Neural progenitor cell (in vitro differentiated cells): Measurements from ENCODE around the gene BCL2L13. TPM values are rescaled to one million over a fixed set of nuclear protein-coding genes. Genes with fewer than 3 reads are reported as not detected.

Experiments used
- DNase-seq: peaks from one replicate; pipeline ENCODE4 v3.0.0-alpha.2; 2016; ENCODE audit warnings: low spot score
- H2AFZ ChIP-seq: fragments of 200-600 bp; sonication (generic); replicated peaks from 2 replicates; pipeline ENCODE4 v1.6.1; 2016; ENCODE audit warnings: antibody characterized with exemption
- H3F3A ChIP-seq: fragments of 200-600 bp; sonication (generic); 2 replicates; pipeline ENCODE4 v1.6.1; 2016; ENCODE audit warnings: antibody characterized with exemption, low read depth
- H3K27ac ChIP-seq: fragments of 200-600 bp; sonication (generic); 2 replicates; pipeline ENCODE4 v1.5.1; 2016; ENCODE audit warnings: mild to moderate bottlenecking
- H3K27me3 ChIP-seq: fragments of 200-600 bp; sonication (generic); 2 replicates; pipeline ENCODE4 v1.6.1; 2016; ENCODE audit warnings: mild to moderate bottlenecking, moderate library complexity
- H3K36me3 ChIP-seq: fragments of 200-600 bp; sonication (generic); 2 replicates; pipeline ENCODE4 v1.5.1; 2016
- H3K4me1 ChIP-seq: fragments of 200-600 bp; sonication (generic); 2 replicates; pipeline ENCODE4 v1.6.1; 2016; ENCODE audit warnings: mixed run types
- H3K4me2 ChIP-seq: fragments of 200-600 bp; sonication (generic); 2 replicates; pipeline ENCODE4 v1.6.1; 2016
- H3K4me3 ChIP-seq: fragments of 200-600 bp; sonication (generic); 2 replicates; pipeline ENCODE4 v1.5.1; 2016
- H3K79me2 ChIP-seq: fragments of 200-600 bp; sonication (generic); 2 replicates; pipeline ENCODE4 v1.6.1; 2016; ENCODE audit warnings: low read depth
- H3K9ac ChIP-seq: fragments of 200-600 bp; sonication (generic); 2 replicates; pipeline ENCODE4 v1.6.1; 2016
- H3K9me3 ChIP-seq: fragments of 200-600 bp; sonication (generic); 2 replicates; pipeline ENCODE4 v1.5.1; 2016; ENCODE audit warnings: low read depth
- H4K20me1 ChIP-seq: fragments of 200-600 bp; sonication (generic); 2 replicates; pipeline ENCODE4 v1.6.1; 2016; ENCODE audit warnings: low read depth
- H3K27ac Mint-ChIP-seq: 3 replicates; pipeline ENCODE4 v1.8.0; 2021; ENCODE audit warnings: mixed read lengths
- H3K27me3 Mint-ChIP-seq: 2 replicates; pipeline ENCODE4 v1.8.0; 2022; ENCODE audit warnings: low read depth, mild to moderate bottlenecking, inconsistent platforms, moderate library complexity, mixed read lengths; ENCODE audit not compliant: insufficient read depth
- H3K36me3 Mint-ChIP-seq: 3 replicates; pipeline ENCODE4 v1.8.0; 2021; ENCODE audit warnings: mixed read lengths
- H3K4me1 Mint-ChIP-seq: 3 replicates; pipeline ENCODE4 v1.8.0; 2021; ENCODE audit warnings: mixed read lengths
- H3K4me3 Mint-ChIP-seq: 3 replicates; pipeline ENCODE4 v1.8.0; 2021; ENCODE audit warnings: mild to moderate bottlenecking, moderate library complexity, mixed read lengths
- H3K9me3 Mint-ChIP-seq: 3 replicates; pipeline ENCODE4 v1.8.0; 2020; ENCODE audit warnings: mixed read lengths
- EZH2 ChIP-seq: fragments of 200-600 bp; sonication (generic); IDR thresholded peaks from 2 replicates; pipeline ENCODE4 v1.6.1; 2017; ENCODE audit warnings: antibody characterized with exemption, mild to moderate bottlenecking, moderate library complexity
- EZH2phosphoT487 ChIP-seq: fragments of 200-600 bp; sonication (generic); IDR thresholded peaks from 2 replicates; pipeline ENCODE4 v1.6.1; 2017; ENCODE audit warnings: antibody characterized with exemption
- total RNA-seq: library from RNA; depleted of rRNA; stranded (reverse); fragments of >200 nt; gene quantifications from 2 replicates; pipeline ENCODE4 v1.2.3, GENCODE V29; 2015; ENCODE audit warnings: low replicate concordance
- TF ChIP-seq, protein P1 (sequence below): fragments of 200-600 bp; sonication (generic); IDR thresholded peaks from 2 replicates; pipeline ENCODE4 v1.5.1; 2017; ENCODE audit warnings: antibody characterized with exemption, mild to moderate bottlenecking

Gene BCL2L13
- total RNA-seq, 1 donor from 2014 or later, result 47.7 TPM

DNA sequence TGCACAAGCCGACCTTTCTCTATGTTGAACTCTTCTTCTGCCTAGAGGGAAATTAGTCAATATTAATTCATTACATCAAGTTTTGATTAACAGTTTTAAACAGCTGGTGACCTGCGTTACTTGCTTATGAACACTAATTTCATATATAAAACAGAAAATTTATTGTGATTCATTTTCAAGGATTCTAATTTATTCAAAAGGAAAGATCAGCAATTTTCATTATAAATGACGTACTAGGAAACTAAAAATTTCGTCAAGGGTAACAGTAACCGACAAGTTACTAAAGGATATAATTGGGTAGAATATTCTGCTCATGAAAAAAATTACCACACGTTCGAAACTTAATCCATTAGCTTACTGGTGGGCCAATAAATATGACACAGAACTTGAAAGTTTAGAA lies 25.3 kb upstream of the BCL2L13 start:
- Histone ChIP-seq H4K20me1 (no peaks in the 10 kb centered on the region), H3K9ac (no peak overlapping the region), H3F3A (peaks cover 2% of the 10 kb centered on the region), H3K4me3 (no peak overlapping the region), H3K36me3 (peaks cover 16% of the 10 kb centered on the region), H3K4me1 (no peaks in the 10 kb centered on the region), H3K9me3 (no peaks in the 10 kb centered on the region), H3K27ac (no peak overlapping the region), H3K27me3 (no peaks in the 10 kb centered on the region), H3K4me2 (no peak overlapping the region), H2AFZ (no peak overlapping the region), H3K79me2 (no peaks in the 10 kb centered on the region)
- Mint-ChIP-seq H3K9me3 (no peaks in the 10 kb centered on the region), H3K4me3 (no peak overlapping the region), H3K27me3 (no peaks in the 10 kb centered on the region), H3K27ac (no peak overlapping the region), H3K36me3 (peaks cover 18% of the 10 kb centered on the region), H3K4me1 (no peaks in the 10 kb centered on the region)
- TF ChIP-seq, protein P1, sequence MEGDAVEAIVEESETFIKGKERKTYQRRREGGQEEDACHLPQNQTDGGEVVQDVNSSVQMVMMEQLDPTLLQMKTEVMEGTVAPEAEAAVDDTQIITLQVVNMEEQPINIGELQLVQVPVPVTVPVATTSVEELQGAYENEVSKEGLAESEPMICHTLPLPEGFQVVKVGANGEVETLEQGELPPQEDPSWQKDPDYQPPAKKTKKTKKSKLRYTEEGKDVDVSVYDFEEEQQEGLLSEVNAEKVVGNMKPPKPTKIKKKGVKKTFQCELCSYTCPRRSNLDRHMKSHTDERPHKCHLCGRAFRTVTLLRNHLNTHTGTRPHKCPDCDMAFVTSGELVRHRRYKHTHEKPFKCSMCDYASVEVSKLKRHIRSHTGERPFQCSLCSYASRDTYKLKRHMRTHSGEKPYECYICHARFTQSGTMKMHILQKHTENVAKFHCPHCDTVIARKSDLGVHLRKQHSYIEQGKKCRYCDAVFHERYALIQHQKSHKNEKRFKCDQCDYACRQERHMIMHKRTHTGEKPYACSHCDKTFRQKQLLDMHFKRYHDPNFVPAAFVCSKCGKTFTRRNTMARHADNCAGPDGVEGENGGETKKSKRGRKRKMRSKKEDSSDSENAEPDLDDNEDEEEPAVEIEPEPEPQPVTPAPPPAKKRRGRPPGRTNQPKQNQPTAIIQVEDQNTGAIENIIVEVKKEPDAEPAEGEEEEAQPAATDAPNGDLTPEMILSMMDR, result no peak
- no peak for TF ChIP-seq EZH2
- TF ChIP-seq EZH2phosphoT487, result no peak
- DNase-seq, result no peak

DNA sequence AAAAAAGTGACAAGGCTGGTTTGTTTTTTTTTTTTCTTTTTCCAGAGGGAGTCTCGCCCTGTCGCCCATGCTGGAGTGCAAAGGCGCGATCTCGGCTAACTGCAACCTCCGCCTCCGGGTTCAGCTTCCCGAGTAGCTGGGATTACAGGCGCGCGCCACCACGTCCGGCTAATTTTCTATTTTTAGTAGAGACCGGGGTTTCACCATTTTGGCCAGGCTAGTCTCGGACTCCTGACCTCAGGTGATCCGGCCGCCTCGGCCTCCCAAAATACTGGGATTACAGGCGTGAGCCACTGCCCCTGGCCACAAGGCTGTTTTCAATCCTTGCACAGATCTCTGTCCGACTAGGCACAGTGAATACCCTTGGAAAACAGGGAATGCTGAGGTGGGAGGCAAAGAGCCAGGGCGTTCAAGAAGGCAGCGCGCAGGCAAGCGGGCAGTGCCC lies 10.6 kb upstream of the BCL2L13 start:
- Histone ChIP-seq H3K9ac (peak overlapping the region; percentile 95), H3K36me3 (no peaks in the 10 kb centered on the region), H3K79me2 (peaks cover 67% of the 10 kb centered on the region), H3K27ac (peak overlapping the region; percentile 7), H3K9me3 (no peaks in the 10 kb centered on the region), H3K4me3 (peak overlapping the region; percentile 95), H3K4me2 (peak overlapping the region; percentile 80), H4K20me1 (peaks cover 24% of the 10 kb centered on the region), H3F3A (peaks cover 9% of the 10 kb centered on the region), H3K27me3 (no peaks in the 10 kb centered on the region), H2AFZ (no peak overlapping the region), H3K4me1 (peaks cover 5% of the 10 kb centered on the region)
- peaks cover 3% of the 10 kb centered on the region for H3K27me3 Mint-ChIP-seq
- no peak for DNase-seq
- H3K9me3 Mint-ChIP-seq, result no peaks in the 10 kb centered on the region
- H3K4me3 Mint-ChIP-seq, result peak overlapping the region; percentile 98
- TF ChIP-seq EZH2, result no peak
- TF ChIP-seq, protein P1, result no peak
- TF ChIP-seq EZH2phosphoT487, result no peak
- H3K36me3 Mint-ChIP-seq, result no peaks in the 10 kb centered on the region
- peak overlapping the region; percentile 87 for H3K27ac Mint-ChIP-seq
- no peaks in the 10 kb centered on the region for H3K4me1 Mint-ChIP-seq

DNA sequence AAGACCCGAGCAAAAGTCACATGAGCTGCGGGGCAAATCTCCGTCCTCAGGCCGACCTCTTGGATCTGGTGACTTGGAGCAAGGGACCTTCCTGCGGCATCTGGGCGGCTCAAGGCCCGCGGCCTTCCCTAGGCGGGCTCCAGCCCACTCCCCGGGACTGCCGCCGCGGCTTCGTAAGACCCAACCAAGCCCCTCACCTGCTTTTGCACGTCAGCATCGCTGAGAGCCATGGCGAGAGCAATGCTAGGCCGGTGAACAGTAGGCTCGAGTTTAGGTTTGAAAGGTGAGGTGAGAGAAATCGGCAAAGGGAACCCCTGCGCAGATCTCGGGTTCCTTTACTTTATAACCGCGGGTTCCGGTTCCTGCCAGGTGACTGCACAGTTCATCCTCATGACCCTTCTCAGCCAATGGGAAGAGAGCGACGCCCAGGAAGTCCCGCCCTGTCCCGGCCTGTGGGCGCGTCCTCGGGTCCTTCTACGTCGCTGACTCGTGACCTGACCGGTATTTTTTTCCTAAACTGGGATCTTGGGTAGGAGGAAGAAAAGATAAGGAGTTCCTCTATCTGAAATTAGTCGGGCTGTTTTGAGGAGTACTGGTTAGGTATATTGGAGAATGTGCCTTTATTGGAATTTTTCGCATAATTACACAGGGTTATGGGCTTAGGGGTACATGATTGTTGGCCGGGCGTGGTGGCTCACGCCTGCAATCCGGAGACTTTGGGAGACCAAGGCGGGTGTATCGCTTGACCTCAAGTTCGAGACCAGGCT lies 10.0 kb upstream of the BCL2L13 start, which contains the start of gene ATP6V1E1:
ATP6V1E1 (minus strand) TSS at position 344 of the 767 bp plus-strand sequence; CDS start at position 230, 114 bp downstream.
- Histone ChIP-seq H3F3A (peaks cover 9% of the 10 kb centered on the region), H3K79me2 (peaks cover 61% of the 10 kb centered on the region), H3K4me3 (peak within 1 kb of the TSS; percentile 95), H3K27ac (peak within 1 kb of the TSS; percentile 48), H2AFZ (peak within 1 kb of the TSS; percentile 45), H3K36me3 (no peaks in the 10 kb centered on the region), H3K27me3 (no peaks in the 10 kb centered on the region), H3K9me3 (no peaks in the 10 kb centered on the region), H3K4me1 (peaks cover 5% of the 10 kb centered on the region), H3K4me2 (peak within 1 kb of the TSS; percentile 80), H3K9ac (peak within 1 kb of the TSS; percentile 95), H4K20me1 (peaks cover 19% of the 10 kb centered on the region)
- Mint-ChIP-seq H3K4me1 (no peaks in the 10 kb centered on the region), H3K27ac (peak within 1 kb of the TSS; percentile 87), H3K27me3 (peaks cover 3% of the 10 kb centered on the region), H3K36me3 (no peaks in the 10 kb centered on the region), H3K9me3 (no peaks in the 10 kb centered on the region), H3K4me3 (peak within 1 kb of the TSS; percentile 98)
- no peak for TF ChIP-seq EZH2phosphoT487
- no peak for TF ChIP-seq EZH2
- TF ChIP-seq, protein P1, result no peak
- DNase-seq, result peak; percentile 96
